Muscle of leg (tissue), 11 donors: ENCODE data around the gene INHBE. TPM values are rescaled to one million over a fixed set of nuclear protein-coding genes. Genes with fewer than 3 reads are reported as not detected.

Experiments used
- DNase-seq: peaks from one replicate; pipeline ENCODE4 v3.0.0; 2013
- H3K27ac ChIP-seq: one replicate; pipeline ENCODE4 v1.5.1; 2013; ENCODE audit warnings: mild to moderate bottlenecking, low read length, control low read depth
- H3K27me3 ChIP-seq: one replicate; pipeline ENCODE4 v1.6.1; 2013; ENCODE audit warnings: low read length; ENCODE audit not compliant: control insufficient read depth, insufficient read depth
- H3K36me3 ChIP-seq: one replicate; pipeline ENCODE4 v1.6.1; 2013; ENCODE audit warnings: low read length; ENCODE audit not compliant: control insufficient read depth, insufficient read depth
- H3K4me1 ChIP-seq: one replicate; pipeline ENCODE4 v1.6.1; 2013; ENCODE audit warnings: low read length; ENCODE audit not compliant: control insufficient read depth, insufficient read depth
- H3K4me3 ChIP-seq: one replicate; pipeline ENCODE4 v1.5.1; 2013; ENCODE audit warnings: low read length, control low read depth
- H3K9me3 ChIP-seq: replicated peaks from 2 replicates; pipeline ENCODE4 v1.6.1; 2013; ENCODE audit warnings: low read depth, low read length; ENCODE audit not compliant: control insufficient read depth
- WGBS: methylation state at CpG from one replicate; pipeline ENCODE4 v1.1.5; 2013; ENCODE audit warnings: missing lambda C conversion rate; ENCODE audit not compliant: insufficient coverage; 5-methylcytosine and 5-hydroxymethylcytosine counted together
- polyA plus RNA-seq, 8 donors: library from polyadenylated mRNA; unstranded; fragments of 120-200 nt; gene quantifications; one replicate each; pipeline versions ENCODE4 v1.2.1 to v1.2.3, GENCODE V29; 2013; ENCODE audit warnings: inconsistent platforms in 1 of 8, low replicate concordance in 1 of 8; ENCODE audit not compliant: insufficient read length in 8 of 8, insufficient read depth in 1 of 8
- total RNA-seq: library from RNA; stranded (reverse); fragments of 120-200 nt; gene quantifications from one replicate; pipeline ENCODE4 v1.2.4, GENCODE V29; 2013

Gene INHBE
- total and polyA plus RNA-seq, 9 donors, result 1.4 to 2.9 (median 1.9) TPM

GRCh38 chr12:57467212-57467874 lies 12.2 kb downstream of the INHBE start:
- peaks cover 32% of the 10 kb centered on the region for H3K36me3 ChIP-seq
- WGBS, result 91% methylated on average over 12 of the region's 12 CpGs
- DNase-seq, result no peak
- H3K27me3 ChIP-seq, result peaks cover 9% of the 10 kb centered on the region
- no peak overlapping the region for H3K27ac ChIP-seq
- no peaks in the 10 kb centered on the region for H3K9me3 ChIP-seq
- H3K4me3 ChIP-seq, result no peak overlapping the region
- peaks cover 13% of the 10 kb centered on the region for H3K4me1 ChIP-seq

GRCh38 chr12:57467915-57468314 lies 12.8 kb downstream of the INHBE start:
- H3K4me3 ChIP-seq, result no peak overlapping the region
- DNase-seq, result no peak
- H3K27me3 ChIP-seq, result peaks cover 14% of the 10 kb centered on the region
- WGBS, result 81% methylated on average over 10 of the region's 11 CpGs
- peaks cover 32% of the 10 kb centered on the region for H3K36me3 ChIP-seq
- H3K4me1 ChIP-seq, result peaks cover 7% of the 10 kb centered on the region
- H3K27ac ChIP-seq, result no peak overlapping the region
- H3K9me3 ChIP-seq, result no peaks in the 10 kb centered on the region

- peaks cover 27% of the 10 kb centered on the region for H3K27me3 ChIP-seq
- H3K36me3 ChIP-seq, result peaks cover 29% of the 10 kb centered on the region
- DNase-seq, result no peak
- WGBS, result 87% methylated on average over 8 of the region's 10 CpGs
- H3K27ac ChIP-seq, result no peak overlapping the region
- H3K4me3 ChIP-seq, result no peak overlapping the region
- no peaks in the 10 kb centered on the region for H3K9me3 ChIP-seq
- no peaks in the 10 kb centered on the region for H3K4me1 ChIP-seq
Observed at GRCh38 chr12:57469296-57470164, 14.4 kb downstream of the INHBE start.

GRCh38 chr12:57470286-57470969 lies 15.3 kb downstream of the INHBE start:
- H3K9me3 ChIP-seq, result no peaks in the 10 kb centered on the region
- WGBS, result 92% methylated on average over 13 of the region's 14 CpGs
- peaks cover 5% of the 10 kb centered on the region for H3K4me1 ChIP-seq
- H3K36me3 ChIP-seq, result peaks cover 26% of the 10 kb centered on the region
- H3K27me3 ChIP-seq, result peaks cover 34% of the 10 kb centered on the region
- no peak overlapping the region for H3K27ac ChIP-seq
- no peak overlapping the region for H3K4me3 ChIP-seq
- no peak for DNase-seq

- no peaks in the 10 kb centered on the region for H3K9me3 ChIP-seq
- no peak for DNase-seq
- peaks cover 41% of the 10 kb centered on the region for H3K27me3 ChIP-seq
- peaks cover 12% of the 10 kb centered on the region for H3K4me1 ChIP-seq
- 83% methylated on average over 1 of the region's 4 CpGs for WGBS
- peaks cover 22% of the 10 kb centered on the region for H3K36me3 ChIP-seq
- H3K4me3 ChIP-seq, result no peak overlapping the region
- no peak overlapping the region for H3K27ac ChIP-seq
Observed at GRCh38 chr12:57470970-57471656, 16.0 kb downstream of the INHBE start.

GRCh38 chr12:57471661-57472060 lies 16.6 kb downstream of the INHBE start:
- 80% methylated on average over 2 of the region's 3 CpGs for WGBS
- peaks cover 22% of the 10 kb centered on the region for H3K36me3 ChIP-seq
- peaks cover 16% of the 10 kb centered on the region for H3K4me1 ChIP-seq

GRCh38 chr12:57472391-57472790 lies 17.3 kb downstream of the INHBE start:
- Histone ChIP-seq H3K27ac (no peak overlapping the region), H3K27me3 (peaks cover 54% of the 10 kb centered on the region), H3K4me1 (peaks cover 16% of the 10 kb centered on the region), H3K36me3 (peaks cover 22% of the 10 kb centered on the region), H3K4me3 (no peak overlapping the region), H3K9me3 (no peaks in the 10 kb centered on the region)
- DNase-seq, result no peak
- WGBS, result no CpG with 5 or more reads among the region's 3 CpGs

More at GRCh38 chr12:57471661-57472060, 16.6 kb downstream of the INHBE start:
- Histone ChIP-seq H3K27ac (no peak overlapping the region), H3K27me3 (peaks cover 46% of the 10 kb centered on the region), H3K4me3 (no peak overlapping the region), H3K9me3 (no peaks in the 10 kb centered on the region)
- DNase-seq, result no peak

- Histone ChIP-seq H3K36me3 (peaks cover 15% of the 10 kb centered on the region), H3K27ac (no peak overlapping the region), H3K9me3 (no peaks in the 10 kb centered on the region), H3K4me1 (peaks cover 16% of the 10 kb centered on the region), H3K4me3 (no peak overlapping the region), H3K27me3 (peaks cover 64% of the 10 kb centered on the region)
- no peak for DNase-seq
- WGBS, result 40% methylated on average over 1 of the region's 3 CpGs
Observed at GRCh38 chr12:57473392-57473791, 18.3 kb downstream of the INHBE start.

- no peaks in the 10 kb centered on the region for H3K9me3 ChIP-seq
- peaks cover 67% of the 10 kb centered on the region for H3K27me3 ChIP-seq
- H3K36me3 ChIP-seq, result peaks cover 14% of the 10 kb centered on the region
- H3K27ac ChIP-seq, result no peak overlapping the region
- no CpG with 5 or more reads among the region's 5 CpGs for WGBS
- no peak for DNase-seq
- peaks cover 16% of the 10 kb centered on the region for H3K4me1 ChIP-seq
- no peak overlapping the region for H3K4me3 ChIP-seq
Observed at GRCh38 chr12:57473886-57474285, 18.8 kb downstream of the INHBE start.
